Left ventricle myocardium inferior (tissue), 1 donor: Measurements from ENCODE around the gene CNOT6. TPM values are rescaled to one million over a fixed set of nuclear protein-coding genes. Genes with fewer than 3 reads are reported as not detected.
"Not testable (repeated sequence)": the region's sequence is repeated elsewhere in the genome, so short reads cannot be mapped to it uniquely, and the experiment has no call there.

Source experiments
- DNase-seq: peaks from one replicate; pipeline ENCODE4 v3.0.0-alpha.2; 2020
- H3K27ac ChIP-seq: fragments of 200-600 bp; replicated peaks from 2 replicates; pipeline ENCODE4 v1.8.0; 2021
- H3K27me3 ChIP-seq: fragments of 200-600 bp; 2 replicates; pipeline ENCODE4 v1.8.0; 2021; ENCODE audit warnings: low read depth
- H3K36me3 ChIP-seq: fragments of 200-600 bp; 2 replicates; pipeline ENCODE4 v1.8.0; 2021
- H3K4me1 ChIP-seq: fragments of 200-600 bp; 2 replicates; pipeline ENCODE4 v1.8.0; 2021
- H3K4me3 ChIP-seq: fragments of 200-600 bp; 2 replicates; pipeline ENCODE4 v1.8.0; 2021; ENCODE audit warnings: mild to moderate bottlenecking, moderate library complexity
- H3K9me3 ChIP-seq: fragments of 200-600 bp; replicated peaks from 2 replicates; pipeline ENCODE4 v1.8.0; 2021
- CTCF ChIP-seq: fragments of 200-600 bp; IDR thresholded peaks from 2 replicates; pipeline ENCODE4 v1.8.0; 2021; ENCODE audit warnings: antibody characterized with exemption, mild to moderate bottlenecking, borderline replicate concordance
- intact Hi-C: fragments of 100-400 bp; cut with micrococcal nuclease; formaldehyde crosslinking; loops from one replicate; pipeline ENCODE4 v1.11.0; 2022
- long read RNA-seq: library from polyadenylated mRNA; unstranded; transcript quantifications from one replicate; pipeline ENCODE4 v2.0.0, GENCODE V29; 2021
- total RNA-seq: library from RNA; stranded (reverse); fragmentation: NEBNext Ultra II Directional; extraction: Animal tissue kit (Norgen Biotek cat#: 25700); gene quantifications from one replicate; pipeline ENCODE4 v1.2.1, GENCODE V29; 2021
- donor health status: DM: no; HTN: yes; CAD: no; lungs with severe emphysema.

Gene CNOT6
- 15.9 TPM for total RNA-seq
- long read RNA-seq, full-length matches to known transcripts = 4 of 14 reads
- long read RNA-seq, partial matches to known transcripts = 1 of 14 reads
- long read RNA-seq, other reads (novel, unspliced or antisense) = 9 of 14 reads

DNA sequence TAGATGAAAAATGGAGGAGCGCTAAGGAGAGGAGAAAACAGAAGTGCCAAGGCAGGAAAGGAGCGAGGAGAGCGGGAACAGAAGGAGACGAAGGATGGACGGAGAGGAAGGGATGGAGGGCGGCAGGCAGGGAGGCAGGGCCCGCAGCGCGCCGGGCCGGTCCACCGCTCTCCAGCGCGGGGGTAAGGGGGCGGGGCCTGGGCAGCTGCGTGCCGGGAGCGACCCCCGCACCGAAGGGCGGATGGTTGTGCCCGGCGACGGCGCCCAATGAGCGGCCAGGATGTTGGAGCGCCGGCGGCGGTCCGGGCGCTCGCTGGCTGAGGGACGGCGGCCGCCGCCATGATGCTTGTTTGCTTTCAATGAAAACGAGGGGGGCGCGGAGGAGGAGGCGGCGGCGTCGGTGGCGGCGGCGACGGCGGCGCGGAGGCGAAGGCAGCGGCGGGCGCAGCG, at the start of gene CNOT6:
TSS of gene CNOT6 (plus strand) at position 320 of the 450 bp plus-strand sequence. CDS start 34,898 bp downstream, outside the sequence.
- Histone ChIP-seq H3K27me3 (no peaks in the 10 kb centered on the region), H3K36me3 (peaks cover 5% of the 10 kb centered on the region), H3K9me3 (no peaks in the 10 kb centered on the region), H3K27ac (peak within 1 kb of the TSS; percentile 95), H3K4me3 (peak within 1 kb of the TSS; percentile 95), H3K4me1 (peaks cover 29% of the 10 kb centered on the region)
- intact Hi-C loops = no loop called here
- no peak for TF ChIP-seq CTCF
- DNase-seq = peak; percentile 94

DNA sequence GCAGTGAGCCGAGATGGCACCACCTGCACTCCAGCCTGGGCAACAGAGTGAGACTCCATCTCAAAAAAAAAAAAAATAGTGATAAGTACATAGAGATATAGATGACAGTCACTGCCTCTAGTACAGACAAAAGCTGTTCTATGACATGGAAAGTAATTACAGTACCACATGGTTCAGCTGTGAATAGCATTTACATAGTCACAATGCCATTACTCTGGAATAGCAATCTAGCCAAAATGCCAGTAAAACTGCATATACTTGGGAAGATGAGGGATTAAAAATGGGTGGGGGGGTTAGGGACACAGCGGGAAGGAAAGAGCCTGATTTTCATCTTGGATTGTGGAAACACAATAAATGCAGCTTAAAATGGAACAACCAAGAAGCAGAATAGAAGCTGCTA, 39.4 kb upstream of the CNOT6 start:
- Histone ChIP-seq H3K4me1 (no peaks in the 10 kb centered on the region), H3K27me3 (peaks cover 40% of the 10 kb centered on the region), H3K9me3 (peaks cover 12% of the 10 kb centered on the region), H3K4me3 (no peak overlapping the region), H3K36me3 (no peaks in the 10 kb centered on the region), H3K27ac (no peak overlapping the region)
- intact Hi-C loops = no loop called here
- TF ChIP-seq CTCF = no peak
- DNase-seq = no peak

DNA sequence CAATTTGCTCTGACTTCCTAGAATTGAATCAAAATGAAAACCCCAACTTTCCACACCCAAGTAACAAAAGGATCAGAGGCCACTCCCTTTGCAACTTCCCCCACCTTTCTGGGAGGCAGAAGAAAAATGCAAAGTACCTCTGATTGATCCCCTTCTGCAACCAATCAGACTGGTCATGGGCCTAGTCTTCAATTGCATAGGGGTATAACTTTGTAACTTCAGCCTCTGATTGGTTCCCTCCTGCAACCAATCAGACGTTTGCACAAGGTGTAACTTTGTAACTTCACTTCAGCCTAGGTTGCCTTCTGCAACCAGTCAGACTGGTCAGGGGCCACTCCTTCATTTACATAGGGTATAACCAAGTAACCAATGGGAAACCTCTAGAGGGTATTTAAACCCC, 38.3 kb upstream of the CNOT6 start:
- peaks cover 29% of the 10 kb centered on the region for H3K27me3 ChIP-seq
- no peaks in the 10 kb centered on the region for H3K4me1 ChIP-seq
- intact Hi-C loops = no loop called here
- no peaks in the 10 kb centered on the region for H3K36me3 ChIP-seq
- H3K9me3 ChIP-seq = peaks cover 12% of the 10 kb centered on the region
- H3K4me3 ChIP-seq = no peak overlapping the region
- no peak for TF ChIP-seq CTCF
- DNase-seq = no peak
- H3K27ac ChIP-seq = no peak overlapping the region

DNA sequence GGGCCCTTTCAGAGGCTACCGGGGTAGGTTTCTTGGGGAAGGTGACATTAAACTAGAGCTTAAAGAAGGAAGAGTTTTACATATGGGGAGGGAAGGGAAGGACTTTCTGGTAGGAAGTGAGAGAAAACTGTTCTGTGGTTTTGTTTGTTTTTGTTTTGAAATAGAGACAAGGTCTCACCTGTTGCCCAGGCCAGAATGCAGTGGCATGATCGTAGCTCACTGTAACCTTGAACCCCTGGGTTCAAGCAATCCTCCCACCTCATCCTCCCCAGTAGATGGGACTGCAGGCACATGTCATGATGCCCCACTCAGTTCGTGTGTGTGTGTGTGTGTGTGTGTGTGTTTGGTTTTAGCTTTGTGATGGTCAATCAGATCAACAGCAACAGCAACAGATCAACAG, 37.4 kb upstream of the CNOT6 start:
- peaks cover 12% of the 10 kb centered on the region for H3K9me3 ChIP-seq
- H3K4me3 ChIP-seq = no peak overlapping the region
- intact Hi-C loops = no loop called here
- no peak for DNase-seq
- no peak for TF ChIP-seq CTCF
- no peak overlapping the region for H3K27ac ChIP-seq
- H3K27me3 ChIP-seq = peaks cover 25% of the 10 kb centered on the region
- H3K36me3 ChIP-seq = no peaks in the 10 kb centered on the region
- H3K4me1 ChIP-seq = no peaks in the 10 kb centered on the region

DNA sequence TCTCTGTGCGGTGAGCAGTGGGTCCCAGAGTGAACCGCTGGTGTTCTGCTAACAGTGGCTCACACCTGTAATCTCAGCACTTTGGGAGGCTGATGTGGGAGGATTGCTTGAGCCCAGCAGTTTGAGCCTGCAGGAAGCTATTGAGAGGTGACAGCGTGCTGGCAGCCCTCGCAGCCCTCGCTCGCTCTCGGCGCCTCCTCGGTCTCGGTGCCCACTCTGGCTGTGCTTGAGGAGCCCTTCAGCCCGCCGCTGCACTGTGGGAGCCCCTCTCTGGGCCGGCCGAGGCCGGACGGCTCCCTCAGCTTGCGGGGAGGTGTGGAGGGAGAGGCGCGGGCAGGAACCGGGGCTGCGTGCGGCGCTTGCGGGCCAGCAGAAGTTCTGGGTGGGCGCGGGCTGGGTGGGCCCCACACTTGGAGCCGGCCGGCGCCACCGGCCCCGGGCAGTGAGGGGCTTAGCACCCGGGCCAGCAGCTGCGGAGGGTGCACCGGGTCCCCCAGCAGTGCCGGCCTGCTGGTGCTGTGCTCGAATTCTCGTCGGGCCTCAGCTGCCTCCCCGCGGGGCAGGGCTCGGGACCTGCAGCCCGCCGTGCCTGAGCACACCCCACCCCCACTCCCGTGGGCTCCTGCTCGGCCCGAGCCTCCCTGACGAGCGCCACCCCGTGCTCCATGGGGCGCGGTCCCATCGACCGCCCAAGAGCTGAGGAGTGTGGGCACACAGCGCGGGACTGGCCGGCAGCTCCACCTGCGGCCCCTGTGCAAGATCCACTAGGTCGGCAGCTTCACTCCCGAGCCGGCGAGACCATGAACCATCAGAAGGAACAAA, 35.1 kb upstream of the CNOT6 start:
- H3K4me3 ChIP-seq, H3K36me3 ChIP-seq, H3K4me1 ChIP-seq, H3K27ac ChIP-seq, DNase-seq, intact Hi-C loops: not testable (repeated sequence)
- Histone ChIP-seq H3K27me3 (peaks cover 23% of the 10 kb centered on the region), H3K9me3 (peaks cover 12% of the 10 kb centered on the region)

- H3K4me3 ChIP-seq, DNase-seq, H3K27ac ChIP-seq, intact Hi-C loops, H3K4me1 ChIP-seq, H3K36me3 ChIP-seq: not testable (repeated sequence)
- Histone ChIP-seq H3K27me3 (peaks cover 25% of the 10 kb centered on the region), H3K9me3 (peaks cover 12% of the 10 kb centered on the region)
Measured at GRCh38 chr5:180459674-180460142, 34.5 kb upstream of the CNOT6 start.
